ENCODE measurements around the gene RPL22.

The RPL22 gene

DNA sequence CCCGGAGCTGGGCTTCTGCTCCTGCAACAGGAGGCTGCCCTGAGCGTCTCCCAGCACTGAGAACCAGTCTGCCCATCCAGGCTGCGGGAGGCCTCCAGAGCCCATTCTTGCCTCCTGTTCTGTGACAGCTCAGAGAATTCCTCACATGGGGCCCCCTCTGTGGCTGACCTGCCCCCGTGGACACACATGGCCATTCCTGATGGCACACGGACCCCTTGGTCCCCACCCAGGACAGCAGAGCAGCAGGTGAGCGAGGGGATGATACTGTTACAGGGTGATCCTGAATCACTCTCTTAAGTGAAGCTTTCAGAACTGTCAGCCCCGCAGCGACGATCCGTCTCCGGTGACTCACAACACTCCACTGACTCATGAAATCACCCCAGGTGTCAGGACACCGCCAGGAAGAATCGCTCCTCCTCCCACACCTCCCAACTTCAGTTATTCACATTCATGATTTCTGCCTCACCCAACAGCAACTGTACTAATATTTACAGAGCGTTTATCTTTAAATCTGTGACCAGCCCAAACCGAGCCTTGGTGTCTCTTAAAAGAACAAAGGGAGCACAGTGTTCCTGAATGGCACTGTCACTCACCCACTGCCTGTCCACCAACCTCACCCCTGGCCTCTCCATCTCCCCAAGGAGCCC, 41.7 kb downstream of the RPL22 start:
- H3K4me3 ChIP-seq (ENCODE audit: low read depth in 1 of 5, low read length in 5 of 5) = no peak overlapping the region
- H3K9ac ChIP-seq (ENCODE audit: low read length in 5 of 5) = no peak overlapping the region
- no peak overlapping the region for H3K27ac ChIP-seq (ENCODE audit: low read depth, low read length)
- peaks cover 16 to 27% (median 21%) of the 10 kb centered on the region in 5 donors for H3K27me3 ChIP-seq (ENCODE audit: control insufficient read depth in 5 of 5, insufficient read depth in 4 of 5, low read length in 5 of 5)
- peaks cover 0 to 4% (median 0%) of the 10 kb centered on the region in 5 donors for H3K4me1 ChIP-seq (ENCODE audit: control insufficient read depth in 5 of 5, insufficient read depth in 5 of 5, low read length in 5 of 5)
- no peaks in the 10 kb centered on the region for H3K9me3 ChIP-seq (ENCODE audit: control insufficient read depth in 5 of 5, low read length in 5 of 5)
- H3K36me3 ChIP-seq (ENCODE audit: control insufficient read depth in 5 of 5, insufficient read depth in 5 of 5, low read length in 5 of 5) = no peaks in the 10 kb centered on the region

DNA sequence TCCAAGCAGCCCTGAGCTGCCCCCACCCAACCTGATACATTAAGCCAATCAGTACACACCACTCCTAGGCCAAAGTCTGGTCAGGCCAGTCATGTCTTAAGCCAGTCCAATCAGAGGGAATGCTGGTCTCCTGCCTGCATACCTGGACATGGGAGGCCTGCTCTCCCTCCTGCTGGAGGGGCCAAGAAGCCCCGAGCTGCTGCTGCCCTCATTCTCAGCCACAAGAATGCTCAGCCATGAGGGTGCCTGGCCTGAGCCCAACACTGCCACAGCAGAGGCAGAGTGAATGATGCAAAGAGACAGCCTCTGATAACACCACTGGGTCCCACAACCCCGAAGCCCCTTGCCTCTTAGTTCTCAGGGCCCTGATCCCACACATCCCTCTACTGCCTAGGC, 42.3 kb downstream of the RPL22 start:
- H3K27me3 ChIP-seq (ENCODE audit: control insufficient read depth in 5 of 5, insufficient read depth in 4 of 5, low read length in 5 of 5) = peaks cover 12 to 26% (median 17%) of the 10 kb centered on the region in 5 donors
- H3K9me3 ChIP-seq (ENCODE audit: control insufficient read depth in 5 of 5, low read length in 5 of 5) = no peaks in the 10 kb centered on the region
- H3K27ac ChIP-seq (ENCODE audit: low read depth, low read length) = no peak overlapping the region
- no peak overlapping the region for H3K9ac ChIP-seq (ENCODE audit: low read length in 5 of 5)
- H3K4me1 ChIP-seq (ENCODE audit: control insufficient read depth in 5 of 5, insufficient read depth in 5 of 5, low read length in 5 of 5) = peaks cover 0 to 4% (median 0%) of the 10 kb centered on the region in 5 donors
- no peak overlapping the region for H3K4me3 ChIP-seq (ENCODE audit: low read depth in 1 of 5, low read length in 5 of 5)
- no peaks in the 10 kb centered on the region for H3K36me3 ChIP-seq (ENCODE audit: control insufficient read depth in 5 of 5, insufficient read depth in 5 of 5, low read length in 5 of 5)

DNA sequence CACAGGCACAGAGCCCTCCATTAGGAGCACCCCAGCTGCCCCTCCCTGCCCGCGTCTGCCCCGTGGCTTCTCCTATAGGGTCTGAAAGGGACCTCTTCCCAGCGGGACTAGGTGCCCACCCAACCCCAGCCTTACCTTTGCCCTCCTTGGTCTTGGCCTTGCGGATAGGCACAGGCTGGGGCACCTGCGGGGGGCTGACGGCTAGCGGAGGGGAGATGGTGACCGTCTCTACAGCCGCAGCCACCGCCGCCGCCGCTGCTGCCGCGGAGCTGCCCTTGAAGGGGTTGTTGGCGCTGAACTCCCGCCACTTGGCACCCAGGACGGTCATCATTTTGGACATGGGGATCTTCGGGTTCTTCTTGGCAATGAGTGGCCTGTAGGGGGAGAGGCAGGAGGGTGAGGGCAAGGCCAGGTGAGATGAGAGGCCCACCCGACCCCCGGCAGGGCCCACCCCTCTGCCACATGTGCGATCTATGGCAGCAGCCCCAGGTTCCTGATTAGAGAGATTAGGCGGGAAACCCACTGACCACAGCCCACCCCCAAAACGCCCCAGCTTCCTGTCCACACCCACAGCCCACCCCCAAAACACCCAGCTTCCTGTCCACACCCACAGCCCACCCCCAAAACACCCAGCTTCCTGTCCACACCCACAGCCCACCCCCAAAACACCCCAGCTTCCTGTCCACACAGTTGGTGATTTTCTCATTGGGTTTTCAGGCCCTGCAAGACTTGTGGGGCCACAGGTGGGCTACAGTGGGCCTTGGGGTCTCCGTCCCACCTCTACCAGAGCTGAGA, 44.7 kb downstream of the RPL22 start:
- no peaks in the 10 kb centered on the region for H3K4me1 ChIP-seq (ENCODE audit: control insufficient read depth in 5 of 5, insufficient read depth in 5 of 5, low read length in 5 of 5)
- no peak overlapping the region for H3K9ac ChIP-seq (ENCODE audit: low read length in 5 of 5)
- H3K27me3 ChIP-seq (ENCODE audit: control insufficient read depth in 5 of 5, insufficient read depth in 4 of 5, low read length in 5 of 5) = peaks cover 8 to 19% (median 12%) of the 10 kb centered on the region in 5 donors
- H3K4me3 ChIP-seq (ENCODE audit: low read depth in 1 of 5, low read length in 5 of 5) = no peak overlapping the region
- H3K36me3 ChIP-seq (ENCODE audit: control insufficient read depth in 5 of 5, insufficient read depth in 5 of 5, low read length in 5 of 5) = no peaks in the 10 kb centered on the region
- H3K27ac ChIP-seq (ENCODE audit: low read depth, low read length) = no peak overlapping the region
- H3K9me3 ChIP-seq (ENCODE audit: control insufficient read depth in 5 of 5, low read length in 5 of 5) = peaks cover 0 to 7% (median 0%) of the 10 kb centered on the region in 5 donors

DNA sequence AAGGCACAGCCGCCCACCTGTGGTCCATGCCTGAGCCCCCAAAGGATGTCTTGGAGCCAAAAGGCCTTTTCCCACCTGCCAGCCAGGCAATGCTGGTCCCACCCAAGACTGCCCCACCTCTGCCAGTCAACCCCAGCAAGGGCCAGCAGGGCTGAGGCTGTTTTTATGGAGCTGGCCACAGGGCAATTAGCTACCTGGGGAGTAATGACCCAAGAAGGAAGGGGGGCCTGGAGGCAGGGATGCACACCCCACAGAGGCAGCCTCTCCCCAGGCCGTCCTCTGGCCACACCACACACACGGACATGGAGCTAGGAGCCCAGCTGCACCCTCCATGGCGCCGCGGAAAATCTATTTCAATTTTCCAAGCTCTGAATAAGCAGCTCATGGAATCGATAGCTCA, 46.5 kb downstream of the RPL22 start:
- no peak overlapping the region for H3K9ac ChIP-seq (ENCODE audit: low read length in 5 of 5)
- peaks cover 0 to 6% (median 2%) of the 10 kb centered on the region in 5 donors for H3K4me1 ChIP-seq (ENCODE audit: control insufficient read depth in 5 of 5, insufficient read depth in 5 of 5, low read length in 5 of 5)
- no peak overlapping the region for H3K27ac ChIP-seq (ENCODE audit: low read depth, low read length)
- peaks cover 18 to 29% (median 20%) of the 10 kb centered on the region in 5 donors for H3K27me3 ChIP-seq (ENCODE audit: control insufficient read depth in 5 of 5, insufficient read depth in 4 of 5, low read length in 5 of 5)
- H3K36me3 ChIP-seq (ENCODE audit: control insufficient read depth in 5 of 5, insufficient read depth in 5 of 5, low read length in 5 of 5) = no peaks in the 10 kb centered on the region
- no peak overlapping the region for H3K4me3 ChIP-seq (ENCODE audit: low read depth in 1 of 5, low read length in 5 of 5)
- H3K9me3 ChIP-seq (ENCODE audit: control insufficient read depth in 5 of 5, low read length in 5 of 5) = peaks cover 0 to 10% (median 0%) of the 10 kb centered on the region in 5 donors

DNA sequence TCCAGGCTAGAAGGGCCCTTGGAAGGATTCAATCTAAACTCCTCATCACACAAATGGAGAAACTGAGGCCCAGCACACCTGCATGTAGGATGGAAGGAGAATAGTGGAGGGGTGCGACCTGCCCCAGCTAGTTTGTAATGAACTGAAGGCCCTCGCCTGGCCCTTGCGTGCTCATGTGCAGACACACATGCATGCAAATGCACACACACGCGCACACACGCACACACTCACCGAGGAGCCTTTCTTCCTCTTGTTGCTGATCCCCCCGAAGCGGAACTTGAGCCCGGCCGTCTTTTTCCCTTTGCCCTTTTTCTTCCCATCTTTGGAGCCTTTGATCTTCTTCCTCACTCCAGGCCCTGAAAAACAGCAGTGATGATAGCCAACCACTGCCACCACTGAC, 47.2 kb downstream of the RPL22 start:
- H3K4me3 ChIP-seq (ENCODE audit: low read depth in 1 of 5, low read length in 5 of 5) = no peak overlapping the region
- no peaks in the 10 kb centered on the region for H3K36me3 ChIP-seq (ENCODE audit: control insufficient read depth in 5 of 5, insufficient read depth in 5 of 5, low read length in 5 of 5)
- no peak overlapping the region for H3K9ac ChIP-seq (ENCODE audit: low read length in 5 of 5)
- H3K27ac ChIP-seq (ENCODE audit: low read depth, low read length) = no peak overlapping the region
- peaks cover 23 to 35% (median 26%) of the 10 kb centered on the region in 5 donors for H3K27me3 ChIP-seq (ENCODE audit: control insufficient read depth in 5 of 5, insufficient read depth in 4 of 5, low read length in 5 of 5)
- H3K9me3 ChIP-seq (ENCODE audit: control insufficient read depth in 5 of 5, low read length in 5 of 5) = peaks cover 0 to 10% (median 0%) of the 10 kb centered on the region in 5 donors
- H3K4me1 ChIP-seq (ENCODE audit: control insufficient read depth in 5 of 5, insufficient read depth in 5 of 5, low read length in 5 of 5) = peaks cover 0 to 6% (median 2%) of the 10 kb centered on the region in 5 donors

DNA sequence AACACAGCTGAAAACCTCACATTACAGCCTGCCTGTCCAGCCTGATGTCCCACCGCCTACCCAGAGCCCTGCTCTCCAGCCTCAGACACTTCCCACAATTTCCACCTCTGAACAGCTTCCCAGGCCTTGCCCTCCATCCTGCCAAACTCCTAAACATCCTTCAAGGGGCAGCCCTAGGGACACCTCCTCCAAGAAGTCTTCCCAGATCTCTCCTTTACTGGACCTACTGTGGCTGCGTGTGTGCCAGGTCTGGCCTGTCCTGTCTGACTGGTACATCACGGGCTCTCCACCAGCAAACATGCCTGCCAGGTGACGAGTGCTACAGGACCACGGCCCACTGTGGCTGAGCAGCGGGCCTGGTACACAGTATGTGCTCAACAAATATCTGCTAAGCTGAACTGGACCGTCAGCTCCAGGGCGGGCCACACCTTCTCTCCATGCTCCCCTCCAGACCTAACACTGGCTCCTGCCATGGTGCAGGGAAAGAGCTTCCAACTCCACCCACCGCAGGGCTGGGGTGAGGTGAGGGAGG, 48.0 kb downstream of the RPL22 start:
- Histone ChIP-seq H3K9ac (ENCODE audit: low read length in 5 of 5) (no peak overlapping the region), H3K27me3 (ENCODE audit: control insufficient read depth in 5 of 5, insufficient read depth in 4 of 5, low read length in 5 of 5) (peaks cover 24 to 36% (median 35%) of the 10 kb centered on the region in 5 donors), H3K4me1 (ENCODE audit: control insufficient read depth in 5 of 5, insufficient read depth in 5 of 5, low read length in 5 of 5) (peaks cover 0 to 6% (median 2%) of the 10 kb centered on the region in 5 donors), H3K4me3 (ENCODE audit: low read depth in 1 of 5, low read length in 5 of 5) (no peak overlapping the region), H3K9me3 (ENCODE audit: control insufficient read depth in 5 of 5, low read length in 5 of 5) (peaks cover 0 to 10% (median 0%) of the 10 kb centered on the region in 5 donors), H3K27ac (ENCODE audit: low read depth, low read length) (no peak overlapping the region), H3K36me3 (ENCODE audit: control insufficient read depth in 5 of 5, insufficient read depth in 5 of 5, low read length in 5 of 5) (no peaks in the 10 kb centered on the region)

DNA sequence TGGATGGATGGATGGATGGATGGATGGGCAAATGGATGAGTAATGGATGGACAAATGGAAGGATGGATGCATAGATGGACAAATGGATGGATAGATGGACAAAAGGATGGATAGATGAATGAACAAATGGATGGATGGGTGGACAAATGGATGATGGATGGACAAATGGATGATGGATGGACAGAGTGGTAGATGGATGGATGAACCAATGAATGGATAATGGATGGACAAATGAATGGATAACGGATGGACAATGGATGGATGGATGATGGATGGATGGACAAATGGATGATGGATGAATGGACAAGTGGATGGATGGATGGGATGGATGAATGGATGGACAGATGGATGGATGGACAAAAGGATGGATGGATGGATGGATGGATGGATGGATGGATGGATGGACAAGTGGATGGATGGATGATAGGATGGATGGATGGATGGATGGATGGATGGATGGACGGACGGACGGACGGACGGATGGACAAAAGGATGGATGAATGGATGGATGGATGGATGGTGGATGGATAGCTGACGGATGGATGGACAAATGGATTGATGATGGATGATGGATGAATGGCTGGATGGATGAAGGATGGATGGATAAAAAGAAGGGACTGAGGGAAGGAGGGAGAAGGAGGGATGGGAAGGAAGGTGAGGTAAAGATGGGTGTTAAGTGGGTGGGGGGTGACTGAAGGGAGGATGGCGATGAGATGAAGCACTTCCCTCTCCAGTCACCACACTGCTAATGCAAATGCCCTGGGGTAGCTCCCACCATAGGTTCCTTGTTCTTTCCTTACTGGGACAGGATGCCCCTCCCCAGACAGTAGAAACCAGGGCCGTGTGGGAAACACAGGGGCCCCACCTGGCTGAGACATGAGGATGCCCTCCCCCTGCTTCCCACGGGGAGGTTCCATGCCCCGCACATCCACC, 49.1 kb downstream of the RPL22 start:
- no peak overlapping the region for H3K9ac ChIP-seq (ENCODE audit: low read length in 5 of 5)
- no peak overlapping the region for H3K4me3 ChIP-seq (ENCODE audit: low read depth in 1 of 5, low read length in 5 of 5)
- H3K4me1 ChIP-seq (ENCODE audit: control insufficient read depth in 5 of 5, insufficient read depth in 5 of 5, low read length in 5 of 5) = peaks cover 0 to 6% (median 2%) of the 10 kb centered on the region in 5 donors
- H3K27me3 ChIP-seq (ENCODE audit: control insufficient read depth in 5 of 5, insufficient read depth in 4 of 5, low read length in 5 of 5) = peaks cover 34 to 42% (median 41%) of the 10 kb centered on the region in 5 donors
- no peaks in the 10 kb centered on the region for H3K36me3 ChIP-seq (ENCODE audit: control insufficient read depth in 5 of 5, insufficient read depth in 5 of 5, low read length in 5 of 5)
- peaks cover 0 to 10% (median 0%) of the 10 kb centered on the region in 5 donors for H3K9me3 ChIP-seq (ENCODE audit: control insufficient read depth in 5 of 5, low read length in 5 of 5)
- no peak overlapping the region for H3K27ac ChIP-seq (ENCODE audit: low read depth, low read length)

DNA sequence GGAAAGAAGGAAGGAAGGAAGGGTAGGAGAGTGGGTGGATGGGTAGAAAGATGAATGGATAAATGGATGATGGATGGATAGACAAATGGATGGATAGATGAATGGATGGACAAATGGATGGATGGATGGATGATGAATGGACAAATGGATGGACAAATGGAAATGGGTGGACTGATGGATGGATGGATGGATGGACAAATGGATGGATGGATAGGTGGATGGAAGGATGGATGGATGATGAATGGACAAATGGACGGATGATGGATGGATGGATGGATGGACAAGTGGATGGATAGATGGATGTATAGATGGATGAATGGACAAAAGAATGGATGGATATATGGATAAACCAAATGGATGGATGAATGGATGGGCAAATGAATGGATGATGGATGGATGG, 49.8 kb downstream of the RPL22 start:
- Histone ChIP-seq H3K9ac (ENCODE audit: low read length in 5 of 5) (no peak overlapping the region), H3K36me3 (ENCODE audit: control insufficient read depth in 5 of 5, insufficient read depth in 5 of 5, low read length in 5 of 5) (no peaks in the 10 kb centered on the region), H3K4me1 (ENCODE audit: control insufficient read depth in 5 of 5, insufficient read depth in 5 of 5, low read length in 5 of 5) (peaks cover 0 to 6% (median 2%) of the 10 kb centered on the region in 5 donors), H3K27ac (ENCODE audit: low read depth, low read length) (no peak overlapping the region), H3K4me3 (ENCODE audit: low read depth in 1 of 5, low read length in 5 of 5) (no peak overlapping the region), H3K9me3 (ENCODE audit: control insufficient read depth in 5 of 5, low read length in 5 of 5) (peaks cover 0 to 10% (median 0%) of the 10 kb centered on the region in 5 donors), H3K27me3 (ENCODE audit: control insufficient read depth in 5 of 5, insufficient read depth in 4 of 5, low read length in 5 of 5) (peaks cover 35 to 46% (median 41%) of the 10 kb centered on the region in 5 donors)

DNA sequence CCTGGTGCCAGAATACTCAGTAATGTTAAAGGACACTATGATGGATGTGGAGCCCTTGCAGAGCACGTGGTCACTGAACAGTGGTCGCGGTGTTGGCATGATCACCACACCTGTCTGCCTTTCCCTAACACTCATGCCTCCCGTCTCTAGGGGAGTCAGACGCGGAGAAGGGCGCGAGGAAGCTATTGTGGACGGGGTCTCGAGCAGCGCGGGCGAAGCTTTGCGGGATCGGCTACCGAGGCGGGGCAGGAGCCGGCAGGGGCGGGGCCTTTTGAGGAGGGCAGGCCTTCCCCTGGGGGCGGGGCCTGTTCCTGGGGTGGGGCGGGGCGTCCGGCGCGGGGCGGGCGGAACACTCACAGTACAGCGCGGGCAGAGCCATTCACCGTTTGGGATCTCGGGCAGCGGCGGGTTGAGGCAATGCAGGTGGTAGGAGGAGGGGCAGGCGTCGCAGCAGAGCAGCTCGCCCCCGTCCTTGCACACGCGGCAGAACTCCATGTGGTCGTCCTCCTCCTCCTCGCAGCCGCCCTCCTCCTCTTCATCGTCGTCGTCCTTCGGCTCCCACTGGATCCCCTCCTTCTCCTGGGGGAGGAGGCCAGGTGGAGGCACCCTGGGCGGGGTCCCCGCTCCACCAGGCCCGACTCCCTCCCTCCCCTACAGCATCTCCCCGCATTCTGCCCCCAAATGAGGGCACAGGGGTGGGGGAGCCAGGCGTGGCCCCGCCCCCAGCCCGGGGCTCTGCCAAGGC, 50.7 kb downstream of the RPL22 start:
- Histone ChIP-seq H3K9ac (ENCODE audit: low read length in 5 of 5) (no peak overlapping the region), H3K36me3 (ENCODE audit: control insufficient read depth in 5 of 5, insufficient read depth in 5 of 5, low read length in 5 of 5) (no peaks in the 10 kb centered on the region), H3K27ac (ENCODE audit: low read depth, low read length) (no peak overlapping the region), H3K9me3 (ENCODE audit: control insufficient read depth in 5 of 5, low read length in 5 of 5) (peaks cover 0 to 10% (median 0%) of the 10 kb centered on the region in 5 donors), H3K27me3 (ENCODE audit: control insufficient read depth in 5 of 5, insufficient read depth in 4 of 5, low read length in 5 of 5) (peaks cover 35 to 49% (median 41%) of the 10 kb centered on the region in 5 donors), H3K4me3 (ENCODE audit: low read depth in 1 of 5, low read length in 5 of 5) (peak overlapping the region in 2 of 5 donors; percentile 23 to 26), H3K4me1 (ENCODE audit: control insufficient read depth in 5 of 5, insufficient read depth in 5 of 5, low read length in 5 of 5) (peaks cover 0 to 6% (median 2%) of the 10 kb centered on the region in 5 donors)
